GM18511 (cell line): ENCODE data around the gene EIF3J.

Experiments
- ATAC-seq: cut with Tn5 transposase; IDR thresholded peaks from one replicate; pipeline ENCODE4 v1.9.1; 2021; ENCODE audit warnings: mild to moderate bottlenecking, moderate library complexity; ENCODE audit not compliant: unreplicated experiment

Gene EIF3J

DNA sequence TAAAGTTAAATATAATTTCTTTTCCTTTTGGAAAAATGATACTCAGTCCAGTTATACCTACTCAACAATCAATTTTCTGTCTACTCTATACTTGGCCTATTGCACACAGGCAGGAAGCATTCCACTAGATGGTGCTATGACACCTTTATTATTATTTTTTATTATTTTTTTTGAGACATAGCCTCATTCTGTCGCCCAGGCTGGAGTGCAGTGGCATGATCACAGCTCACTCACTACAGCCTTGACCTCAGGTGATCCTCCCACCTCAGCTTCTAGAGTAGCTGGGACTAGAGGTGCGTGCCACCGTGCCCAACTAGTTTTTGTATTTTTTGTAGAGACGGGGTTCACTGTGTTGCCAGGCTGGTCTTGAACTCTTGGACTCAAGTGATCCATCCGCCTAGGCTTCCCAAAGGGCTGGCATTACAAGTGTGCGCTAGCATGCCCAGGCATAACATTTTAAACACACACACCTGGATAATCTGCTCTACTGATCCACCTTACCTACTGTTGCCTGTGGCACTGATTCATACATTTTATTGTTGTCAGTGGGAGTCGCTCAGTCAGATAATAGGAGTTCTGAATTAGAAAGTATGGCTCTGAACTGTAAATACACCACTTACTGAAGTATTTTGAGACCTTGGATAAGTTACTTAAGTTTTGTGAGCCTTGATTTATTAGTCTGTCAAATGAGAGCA, 56.2 kb downstream of the EIF3J start:
- ATAC-seq: no peak

DNA sequence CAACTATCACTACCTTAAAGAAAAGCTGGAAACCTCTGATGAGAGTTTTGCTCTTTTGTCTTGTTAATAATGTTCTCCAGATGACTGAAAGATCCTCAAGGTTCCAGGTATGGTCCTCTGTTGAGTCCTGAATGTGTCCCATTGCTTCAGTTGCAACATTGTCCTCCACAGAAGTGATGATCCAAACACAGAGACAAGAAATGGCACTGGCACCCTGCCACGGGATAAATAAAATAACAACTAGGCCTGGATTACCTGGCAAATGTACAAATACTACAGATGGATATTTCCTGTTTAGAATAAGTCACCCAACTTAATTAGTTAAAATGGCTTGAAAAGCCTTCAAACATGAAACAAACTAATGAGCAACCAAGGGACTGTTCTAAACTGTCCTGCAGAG, 58.3 kb downstream of the EIF3J start:
- ATAC-seq: no peak

DNA sequence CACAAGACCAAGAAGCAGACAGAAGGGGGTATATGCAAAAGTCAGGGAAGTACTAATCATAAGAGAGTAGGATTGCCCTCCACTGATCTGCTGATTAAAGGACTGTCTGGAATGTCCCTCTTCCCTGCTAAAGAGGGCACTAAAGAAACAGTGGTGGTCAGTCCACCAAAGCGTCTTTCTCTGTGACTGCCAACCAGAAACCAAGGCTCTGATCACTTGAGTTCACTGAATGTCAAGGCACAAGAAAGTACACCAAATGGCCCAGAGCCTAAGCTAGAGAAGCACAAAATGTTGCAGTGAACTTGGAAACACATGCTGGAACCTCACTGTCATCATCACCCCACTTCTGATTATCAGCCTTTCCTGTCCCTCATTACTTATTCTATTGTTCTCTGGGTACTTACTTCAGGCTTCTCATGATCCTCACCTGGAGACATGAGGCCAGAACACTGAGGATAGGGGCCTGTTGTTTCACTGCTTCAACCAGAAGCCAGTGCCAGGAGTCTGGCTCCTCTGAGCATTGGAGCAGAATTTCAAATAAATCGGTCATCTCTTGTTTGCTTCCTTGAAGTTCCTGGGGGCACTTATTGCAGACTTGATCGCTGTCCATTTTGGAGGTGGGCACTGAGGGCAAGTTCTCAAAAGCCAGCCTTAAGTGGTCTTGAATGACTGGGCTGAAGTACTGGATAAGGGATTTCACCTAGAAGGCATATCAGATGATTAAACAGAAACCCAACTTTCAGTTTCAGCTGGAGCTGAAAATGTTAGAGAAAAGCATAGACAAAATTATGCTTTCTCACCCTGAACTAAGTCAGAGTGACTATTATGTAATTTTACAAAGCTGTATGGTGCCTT, 58.9 kb downstream of the EIF3J start:
- no peak for ATAC-seq

DNA sequence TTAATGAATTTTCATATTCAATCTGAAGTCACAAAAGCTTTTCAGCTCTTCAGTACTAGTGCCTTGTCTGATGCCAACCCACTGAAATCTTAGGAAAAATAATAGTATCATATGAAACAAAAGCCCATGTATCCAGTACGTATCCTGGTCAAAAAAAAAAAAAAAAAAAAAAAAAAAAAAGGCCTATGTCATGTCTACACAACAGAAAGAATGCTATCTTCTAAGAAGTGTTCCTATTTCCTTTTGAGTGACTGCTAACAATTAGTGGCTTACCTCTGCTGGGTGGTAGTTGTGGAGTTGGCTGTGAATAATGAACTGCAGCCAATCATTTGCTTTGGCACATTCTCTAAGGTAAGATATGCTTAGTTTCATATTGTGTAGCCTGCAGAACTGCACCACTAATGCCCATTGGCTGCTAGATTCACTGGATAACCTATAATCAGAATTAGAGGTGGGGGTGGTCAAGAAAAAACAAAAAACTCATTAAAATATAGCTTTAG, 59.6 kb downstream of the EIF3J start:
- ATAC-seq: no peak

DNA sequence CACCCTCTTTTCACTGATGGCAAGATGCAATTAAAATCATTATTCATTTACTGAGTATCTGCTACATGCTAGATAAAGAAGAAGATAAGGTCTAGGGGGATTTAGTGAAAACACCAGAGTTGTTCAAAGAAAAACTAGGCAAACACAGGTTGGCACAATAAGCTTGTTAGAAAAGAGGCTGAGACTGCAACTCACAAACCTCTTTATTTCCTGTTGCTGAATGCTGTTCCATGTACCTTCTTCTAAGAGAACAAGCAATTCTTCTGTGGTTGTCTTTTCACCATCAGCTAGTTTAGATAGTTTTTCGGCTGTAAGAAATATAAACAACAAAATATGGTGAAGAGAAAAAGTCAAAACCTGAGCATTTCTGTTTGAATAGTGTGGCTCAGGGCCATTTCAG, 61.1 kb downstream of the EIF3J start:
- ATAC-seq: no peak

DNA sequence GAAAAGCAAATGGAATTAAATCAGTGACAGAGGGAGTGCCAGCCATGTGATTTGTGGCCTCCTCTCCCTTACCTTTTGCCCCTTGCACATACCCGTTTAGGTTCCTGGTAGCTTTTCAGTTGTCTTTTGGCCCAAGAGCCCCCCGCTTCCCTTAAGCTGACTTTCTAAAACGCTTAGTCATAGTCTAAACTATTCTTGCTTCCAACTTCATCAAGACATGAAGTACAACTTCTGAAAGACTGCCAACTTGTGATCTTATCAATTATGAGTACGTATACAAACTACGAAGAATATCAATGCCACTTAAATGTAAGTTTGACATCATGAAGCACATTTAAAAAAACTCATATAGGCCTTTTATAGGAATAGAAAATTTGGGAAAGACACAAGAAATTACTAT, 61.9 kb downstream of the EIF3J start:
- no peak for ATAC-seq

DNA sequence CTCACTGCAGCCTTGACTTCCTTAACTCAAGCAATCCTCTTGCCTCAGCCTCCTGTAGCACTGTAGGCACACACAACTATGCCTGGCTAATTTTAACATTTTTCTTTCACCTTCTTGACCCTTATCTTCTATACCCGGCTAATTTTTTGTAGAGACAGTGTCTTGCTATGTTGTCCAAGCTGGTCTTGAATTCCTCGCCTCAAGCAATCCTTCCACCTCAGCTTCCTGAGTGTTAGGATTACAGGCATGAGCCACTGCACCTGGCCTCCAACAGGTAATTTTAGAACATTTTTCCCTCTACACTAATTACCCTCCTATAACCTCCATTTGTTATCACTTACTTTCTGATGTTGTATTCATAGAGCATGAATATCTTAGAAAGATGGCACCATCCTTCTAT, 66.2 kb downstream of the EIF3J start:
- no peak for ATAC-seq

DNA sequence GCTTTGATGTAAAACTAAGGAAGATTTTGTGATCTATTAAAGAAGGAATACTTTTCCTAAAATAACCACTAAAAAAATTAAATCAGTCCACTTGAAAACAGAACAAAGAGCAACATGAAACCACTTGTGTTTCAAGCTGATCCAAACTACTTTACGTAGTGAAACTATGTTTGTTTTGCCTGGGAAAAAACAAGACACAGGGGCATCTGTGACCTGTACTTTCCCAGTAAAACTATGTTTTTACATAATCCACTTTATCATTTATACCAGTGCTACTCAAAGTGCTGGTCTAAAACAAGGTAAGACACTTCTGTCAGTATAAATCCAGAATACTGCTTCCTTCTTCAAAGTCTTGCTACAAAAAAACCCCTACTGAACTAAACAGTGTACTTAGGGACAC, 69.8 kb downstream of the EIF3J start:
- ATAC-seq: no peak
